ENCODE measurements around the gene FANCF. TPM values are rescaled to one million over a fixed set of nuclear protein-coding genes. Genes with fewer than 3 reads are reported as not detected.

Gene FANCF, protein sequence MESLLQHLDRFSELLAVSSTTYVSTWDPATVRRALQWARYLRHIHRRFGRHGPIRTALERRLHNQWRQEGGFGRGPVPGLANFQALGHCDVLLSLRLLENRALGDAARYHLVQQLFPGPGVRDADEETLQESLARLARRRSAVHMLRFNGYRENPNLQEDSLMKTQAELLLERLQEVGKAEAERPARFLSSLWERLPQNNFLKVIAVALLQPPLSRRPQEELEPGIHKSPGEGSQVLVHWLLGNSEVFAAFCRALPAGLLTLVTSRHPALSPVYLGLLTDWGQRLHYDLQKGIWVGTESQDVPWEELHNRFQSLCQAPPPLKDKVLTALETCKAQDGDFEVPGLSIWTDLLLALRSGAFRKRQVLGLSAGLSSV
- 9.0 and 9.2 TPM in 2 replicates for total RNA-seq

DNA sequence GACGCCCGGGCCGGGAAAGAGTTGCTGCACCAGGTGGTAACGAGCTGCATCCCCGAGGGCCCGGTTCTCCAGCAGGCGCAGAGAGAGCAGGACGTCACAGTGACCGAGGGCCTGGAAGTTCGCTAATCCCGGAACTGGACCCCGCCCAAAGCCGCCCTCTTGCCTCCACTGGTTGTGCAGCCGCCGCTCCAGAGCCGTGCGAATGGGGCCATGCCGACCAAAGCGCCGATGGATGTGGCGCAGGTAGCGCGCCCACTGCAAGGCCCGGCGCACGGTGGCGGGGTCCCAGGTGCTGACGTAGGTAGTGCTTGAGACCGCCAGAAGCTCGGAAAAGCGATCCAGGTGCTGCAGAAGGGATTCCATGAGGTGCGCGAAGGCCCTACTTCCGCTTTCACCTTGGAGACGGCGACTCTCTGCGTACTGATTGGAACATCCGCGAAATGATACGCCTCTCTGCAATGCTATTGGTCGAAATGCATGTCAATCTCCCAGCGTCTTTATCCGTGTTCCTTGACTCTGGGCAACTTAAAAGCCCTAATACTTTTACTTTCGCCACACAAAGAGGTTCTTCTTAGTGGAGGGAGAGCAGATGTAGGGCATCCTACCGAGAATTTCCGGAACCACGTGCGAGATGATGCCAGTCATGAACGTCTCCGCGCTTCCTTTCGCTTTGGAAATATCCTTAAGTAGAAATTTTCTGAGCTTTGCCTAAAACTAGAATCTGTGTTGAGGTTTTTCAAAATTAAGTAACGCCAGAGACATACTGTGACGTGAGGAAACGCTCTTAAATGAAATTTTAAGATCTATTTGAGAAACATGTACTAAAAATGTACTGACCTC, at the start of gene FANCF:
Gene FANCF (minus strand): TSS at position 376 of the 840 bp plus-strand sequence. CDS start 13 bp downstream, at position 363.

DNA sequence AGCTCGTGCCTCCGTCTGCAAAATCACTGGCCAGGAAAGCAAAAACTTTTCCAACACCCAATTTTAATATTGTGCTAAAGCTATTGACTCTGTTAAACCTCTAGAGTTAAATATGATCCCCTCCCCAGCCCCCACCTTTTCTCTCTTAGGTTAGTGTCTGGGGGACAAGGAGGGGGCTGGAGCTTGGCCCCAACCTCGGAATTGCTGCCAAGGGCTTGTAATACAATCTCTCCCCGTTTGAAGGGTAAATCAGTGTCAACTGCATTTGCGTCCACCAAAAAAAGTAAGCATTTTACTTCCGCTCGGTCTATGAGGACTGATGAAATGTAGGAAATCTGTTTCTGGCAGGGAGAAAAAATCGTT, 40.7 kb upstream of the FANCF start, which contains the start of gene GAS2:
Gene GAS2 (plus strand): TSS at position 287 of the 363 bp plus-strand sequence. CDS start 8,259 bp downstream, outside the sequence.

Other genes with a start within 250 kb of the FANCF start
- 0.37 and 1.2 TPM in 2 replicates for gene GAS2, start 40.8 kb upstream of the FANCF start, total RNA-seq
- 0.73 and 3.1 TPM in 2 replicates for gene SVIP, start 204.0 kb upstream of the FANCF start, total RNA-seq
- not detected in 2 replicates for gene CCDC179, start 234.7 kb upstream of the FANCF start, total RNA-seq